Liver (tissue), 3 donors: ENCODE results near the gene PDE4D.

Experiments
- EGR1 ChIP-seq, 2 donors: IDR thresholded peaks; 2 replicates each; pipeline ENCODE4 v1.6.1; 2016 to 2018; ENCODE audit warnings: antibody characterized with exemption in 2 of 2, low read depth in 2 of 2
- FOXA1 ChIP-seq: IDR thresholded peaks from 2 replicates; pipeline ENCODE4 v1.6.1; 2016; ENCODE audit warnings: antibody characterized with exemption
- GABPA ChIP-seq, 2 donors: IDR thresholded peaks in 1 of 2; conservative IDR thresholded peaks in 1 of 2; 2 replicates each; pipeline ENCODE4 v1.6.1; 2016; ENCODE audit warnings: antibody characterized with exemption in 2 of 2, mild to moderate bottlenecking in 1 of 2, moderate library complexity in 1 of 2
- JUND ChIP-seq, 2 donors: IDR thresholded peaks; 2 replicates each; pipeline ENCODE4 v1.6.1; 2016; ENCODE audit warnings: antibody characterized with exemption in 2 of 2
- RAD21 ChIP-seq, 2 donors: IDR thresholded peaks; 2 replicates each; pipeline ENCODE4 v1.6.1; 2016; ENCODE audit warnings: antibody characterized with exemption in 2 of 2, mild to moderate bottlenecking in 2 of 2
- SP1 ChIP-seq: IDR thresholded peaks from 2 replicates; pipeline ENCODE4 v1.6.1; 2018; ENCODE audit warnings: antibody characterized with exemption, mild to moderate bottlenecking
- TAF1 ChIP-seq: conservative IDR thresholded peaks from 2 replicates; pipeline ENCODE4 v1.6.1; 2016; ENCODE audit warnings: antibody characterized with exemption, mild to moderate bottlenecking
- YY1 ChIP-seq: IDR thresholded peaks from 2 replicates; pipeline ENCODE4 v1.6.1; 2016; ENCODE audit warnings: antibody characterized with exemption, mild to moderate bottlenecking
- TF ChIP-seq, protein P1 (sequence below): fragments of 150-350 bp; IDR thresholded peaks from 2 replicates; pipeline ENCODE4 v1.5.1; 2017; ENCODE audit warnings: improper control_type of control experiment, low read depth, low read length; ENCODE audit not compliant: missing input control
- TF ChIP-seq, protein P2 (sequence below): IDR thresholded peaks from 2 replicates; pipeline ENCODE4 v1.6.1; 2016; ENCODE audit warnings: antibody characterized with exemption
- TF ChIP-seq, protein P3 (sequence below): IDR thresholded peaks from 2 replicates; pipeline ENCODE4 v1.6.1; 2016; ENCODE audit warnings: antibody characterized with exemption, mild to moderate bottlenecking
- donor health status: healthy.
- donor health status: healthy.

DNA sequence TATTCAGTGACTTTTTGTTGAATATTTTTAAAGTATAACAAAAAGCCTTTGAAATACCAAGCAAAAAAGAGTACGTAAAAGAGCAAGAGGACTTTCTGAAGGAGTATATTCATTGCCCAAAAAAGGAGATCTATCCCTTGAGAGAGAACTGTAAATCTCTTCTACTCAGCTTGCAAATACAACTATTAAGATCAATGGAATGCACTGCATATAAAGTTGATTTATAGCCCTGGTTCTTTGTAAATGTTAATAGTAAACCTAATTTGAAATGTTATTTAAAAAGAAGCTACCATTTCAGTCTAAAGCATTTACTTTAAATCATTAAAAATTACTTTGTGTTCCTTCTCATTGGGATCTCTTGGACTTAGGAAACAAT is 168.1 kb downstream of the PDE4D start:
- TF ChIP-seq YY1: no peak
- TF ChIP-seq, protein P1, sequence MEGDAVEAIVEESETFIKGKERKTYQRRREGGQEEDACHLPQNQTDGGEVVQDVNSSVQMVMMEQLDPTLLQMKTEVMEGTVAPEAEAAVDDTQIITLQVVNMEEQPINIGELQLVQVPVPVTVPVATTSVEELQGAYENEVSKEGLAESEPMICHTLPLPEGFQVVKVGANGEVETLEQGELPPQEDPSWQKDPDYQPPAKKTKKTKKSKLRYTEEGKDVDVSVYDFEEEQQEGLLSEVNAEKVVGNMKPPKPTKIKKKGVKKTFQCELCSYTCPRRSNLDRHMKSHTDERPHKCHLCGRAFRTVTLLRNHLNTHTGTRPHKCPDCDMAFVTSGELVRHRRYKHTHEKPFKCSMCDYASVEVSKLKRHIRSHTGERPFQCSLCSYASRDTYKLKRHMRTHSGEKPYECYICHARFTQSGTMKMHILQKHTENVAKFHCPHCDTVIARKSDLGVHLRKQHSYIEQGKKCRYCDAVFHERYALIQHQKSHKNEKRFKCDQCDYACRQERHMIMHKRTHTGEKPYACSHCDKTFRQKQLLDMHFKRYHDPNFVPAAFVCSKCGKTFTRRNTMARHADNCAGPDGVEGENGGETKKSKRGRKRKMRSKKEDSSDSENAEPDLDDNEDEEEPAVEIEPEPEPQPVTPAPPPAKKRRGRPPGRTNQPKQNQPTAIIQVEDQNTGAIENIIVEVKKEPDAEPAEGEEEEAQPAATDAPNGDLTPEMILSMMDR: no peak
- TF ChIP-seq EGR1 (IDR thresholded peaks at IDR 0.05; ENCODE audit: low read depth in 2 of 2): no peak
- TF ChIP-seq SP1: no peak
- no peak for TF ChIP-seq JUND (IDR thresholded peaks at IDR 0.05)
- TF ChIP-seq RAD21 (IDR thresholded peaks at IDR 0.05): no peak
- TF ChIP-seq TAF1: no peak
- TF ChIP-seq FOXA1: no peak
- TF ChIP-seq, protein P2, sequence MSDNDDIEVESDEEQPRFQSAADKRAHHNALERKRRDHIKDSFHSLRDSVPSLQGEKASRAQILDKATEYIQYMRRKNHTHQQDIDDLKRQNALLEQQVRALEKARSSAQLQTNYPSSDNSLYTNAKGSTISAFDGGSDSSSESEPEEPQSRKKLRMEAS: no peak
- TF ChIP-seq, protein P3, sequence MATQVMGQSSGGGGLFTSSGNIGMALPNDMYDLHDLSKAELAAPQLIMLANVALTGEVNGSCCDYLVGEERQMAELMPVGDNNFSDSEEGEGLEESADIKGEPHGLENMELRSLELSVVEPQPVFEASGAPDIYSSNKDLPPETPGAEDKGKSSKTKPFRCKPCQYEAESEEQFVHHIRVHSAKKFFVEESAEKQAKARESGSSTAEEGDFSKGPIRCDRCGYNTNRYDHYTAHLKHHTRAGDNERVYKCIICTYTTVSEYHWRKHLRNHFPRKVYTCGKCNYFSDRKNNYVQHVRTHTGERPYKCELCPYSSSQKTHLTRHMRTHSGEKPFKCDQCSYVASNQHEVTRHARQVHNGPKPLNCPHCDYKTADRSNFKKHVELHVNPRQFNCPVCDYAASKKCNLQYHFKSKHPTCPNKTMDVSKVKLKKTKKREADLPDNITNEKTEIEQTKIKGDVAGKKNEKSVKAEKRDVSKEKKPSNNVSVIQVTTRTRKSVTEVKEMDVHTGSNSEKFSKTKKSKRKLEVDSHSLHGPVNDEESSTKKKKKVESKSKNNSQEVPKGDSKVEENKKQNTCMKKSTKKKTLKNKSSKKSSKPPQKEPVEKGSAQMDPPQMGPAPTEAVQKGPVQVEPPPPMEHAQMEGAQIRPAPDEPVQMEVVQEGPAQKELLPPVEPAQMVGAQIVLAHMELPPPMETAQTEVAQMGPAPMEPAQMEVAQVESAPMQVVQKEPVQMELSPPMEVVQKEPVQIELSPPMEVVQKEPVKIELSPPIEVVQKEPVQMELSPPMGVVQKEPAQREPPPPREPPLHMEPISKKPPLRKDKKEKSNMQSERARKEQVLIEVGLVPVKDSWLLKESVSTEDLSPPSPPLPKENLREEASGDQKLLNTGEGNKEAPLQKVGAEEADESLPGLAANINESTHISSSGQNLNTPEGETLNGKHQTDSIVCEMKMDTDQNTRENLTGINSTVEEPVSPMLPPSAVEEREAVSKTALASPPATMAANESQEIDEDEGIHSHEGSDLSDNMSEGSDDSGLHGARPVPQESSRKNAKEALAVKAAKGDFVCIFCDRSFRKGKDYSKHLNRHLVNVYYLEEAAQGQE: no peak
- no peak for TF ChIP-seq GABPA (IDR thresholded peaks at IDR 0.05 in 1 of 2, conservative IDR thresholded peaks at IDR 0.05 in 1 of 2)
